HepG2 (cell line): Measurements from ENCODE around the gene LRP2. TPM values are rescaled to one million over a fixed set of nuclear protein-coding genes. Genes with fewer than 3 reads are reported as not detected.

ENCODE experiments used
- ATAC-seq: fragments of 200-7000 bp; cut with Tn5 transposase; 3 replicates; pipeline ENCODE4 v1.9.1; 2020; ENCODE audit warnings: mild to moderate bottlenecking, moderate library complexity
- BruUV-seq: library from RNA; stranded (reverse); fragments of 400-500 nt; replicated peaks from 2 replicates; lab custom pipeline; 2021; lab: Mats Ljungman, UMichigan
- CTCF ChIA-PET: fragments of 300-600 bp; formaldehyde crosslinking; extraction: SDS; loops from one replicate; lab custom pipeline; 2021; ENCODE audit warnings: low total read pairs, inconsistent platforms, low intra/inter-chr PET ratio; lab: Yijun Ruan, JAX
- POLR2A ChIA-PET: fragments of 350-600 bp; sonication (Branson Sonifier 250); formaldehyde crosslinking; loops from one replicate; lab custom pipeline; 2020; ENCODE audit warnings: antibody characterized with exemption, inconsistent platforms; lab: Yijun Ruan, JAX
- DNase-seq: peaks from one replicate; pipeline ENCODE4 v3.0.0-alpha.2; 2015; ENCODE audit warnings: low spot score
- FAIRE-seq: peaks from 3 replicates; lab custom pipeline; 2011; peaks lifted over from hg19 to GRCh38; lab: Jason Lieb, UNC
- H2AFZ ChIP-seq: one replicate; pipeline ENCODE4 v1.6.1; 2011; ENCODE audit warnings: low read length, inconsistent platforms
- H3K27ac ChIP-seq: fragments of 300-600 bp; 3 replicates; pipeline ENCODE4 v1.8.0; 2011; ENCODE audit warnings: mixed run types, mild to moderate bottlenecking, mixed read lengths, low read length, inconsistent platforms; ENCODE audit not compliant: insufficient read depth; ENCODE audit errors: extremely low read length
- H3K27me3 ChIP-seq, 2 experiments: fragments of 200-600 bp in 1 of 2; 2 replicates in 1 of 2; 3 replicates in 1 of 2; pipeline versions ENCODE4 v1.6.0 to v1.8.0; 2011; ENCODE audit warnings: low read length in 2 of 2, mild to moderate bottlenecking in 2 of 2, moderate library complexity in 2 of 2, inconsistent platforms in 1 of 2; ENCODE audit not compliant: insufficient read depth in 2 of 2, control insufficient read depth in 1 of 2
- H3K36me3 ChIP-seq, 2 experiments: fragments of 200-600 bp in 1 of 2; replicated peaks in 1 of 2; 2 replicates in 1 of 2; 3 replicates in 1 of 2; pipeline versions ENCODE4 v1.5.1 to v1.8.0; 2011; ENCODE audit warnings: low read length in 2 of 2, inconsistent platforms in 1 of 2; ENCODE audit not compliant: insufficient read depth in 2 of 2, control insufficient read depth in 1 of 2
- H3K4me1 ChIP-seq: 2 replicates; pipeline ENCODE4 v1.5.1; 2012; ENCODE audit warnings: low read length, inconsistent platforms; ENCODE audit not compliant: insufficient read depth
- H3K4me2 ChIP-seq: 2 replicates; pipeline ENCODE4 v1.6.0; 2011; ENCODE audit warnings: low read depth, low read length, inconsistent platforms
- H3K4me3 ChIP-seq, 3 experiments: fragments of 200-600 bp in 1 of 3; sonication (generic), shearing (Covaris generic) in 1 of 3; replicated peaks in 1 of 3; 2 replicates each; pipeline ENCODE4 v1.5.1; 2011 to 2016; ENCODE audit warnings: low read length in 3 of 3, inconsistent platforms in 2 of 3, low read depth in 2 of 3, mild to moderate bottlenecking in 2 of 3, control low read depth in 1 of 3, mixed read lengths in 1 of 3; ENCODE audit not compliant: insufficient read depth in 1 of 3
- H3K79me2 ChIP-seq: one replicate; pipeline ENCODE4 v1.6.1; 2011; ENCODE audit warnings: low read length, inconsistent platforms; ENCODE audit not compliant: insufficient read depth
- H3K9ac ChIP-seq: 2 replicates; pipeline ENCODE4 v1.6.0; 2011; ENCODE audit warnings: mild to moderate bottlenecking, low read depth, low read length, inconsistent platforms; ENCODE audit not compliant: insufficient read depth
- H3K9me3 ChIP-seq: 2 replicates; pipeline ENCODE4 v1.5.1; 2012; ENCODE audit warnings: mild to moderate bottlenecking, low read length
- H4K20me1 ChIP-seq: 2 replicates; pipeline ENCODE4 v1.6.0; 2011; ENCODE audit warnings: inconsistent platforms, mild to moderate bottlenecking, low read length, moderate library complexity; ENCODE audit not compliant: insufficient read depth
- HOXD1 ChIP-seq: sonication (generic); formaldehyde crosslinking; IDR thresholded peaks from 2 replicates; pipeline ENCODE4 v1.5.0; 2020; ENCODE audit warnings: missing genetic modification reagents
- KAT7 ChIP-seq: IDR thresholded peaks from 2 replicates; pipeline ENCODE4 v1.6.1; 2018; ENCODE audit warnings: borderline replicate concordance, missing compliant biosample characterization
- MAFG ChIP-seq: sonication (generic); formaldehyde crosslinking; IDR thresholded peaks from 2 replicates; pipeline ENCODE4 v1.5.1; 2020; ENCODE audit warnings: mild to moderate bottlenecking, missing genetic modification reagents
- MED13 ChIP-seq: sonication (generic); formaldehyde crosslinking; IDR thresholded peaks from 2 replicates; pipeline ENCODE4 v1.5.0; 2020; ENCODE audit warnings: missing genetic modification reagents
- SMAD9 ChIP-seq: sonication (generic); formaldehyde crosslinking; IDR thresholded peaks from 2 replicates; pipeline ENCODE4 v1.5.1; 2020; ENCODE audit warnings: mild to moderate bottlenecking, missing genetic modification reagents
- WIZ ChIP-seq: sonication (generic); formaldehyde crosslinking; IDR thresholded peaks from 2 replicates; pipeline ENCODE4 v1.5.1; 2020; ENCODE audit warnings: mild to moderate bottlenecking, missing genetic modification reagents
- ZFYVE20 ChIP-seq: sonication (generic); formaldehyde crosslinking; IDR thresholded peaks from 2 replicates; pipeline ENCODE4 v1.8.0; 2023; ENCODE audit warnings: low read depth, mild to moderate bottlenecking, moderate library complexity, missing genetic modification reagents, borderline replicate concordance
- WGBS: methylation state at CpG from one replicate; pipeline ENCODE4 v1.1.6; 2017; ENCODE audit warnings: low lambda C conversion rate; 5-methylcytosine and 5-hydroxymethylcytosine counted together
- in situ Hi-C: cut with HindIII; loops from 2 replicates; pipeline ENCODE4 v1.10.0; 2017; ENCODE audit warnings: low pct_unique_long_range_greater_than_20kb; ENCODE audit not compliant: extremely low pct_ligation_motif_present
- intact Hi-C: fragments of 100-400 bp; cut with micrococcal nuclease; formaldehyde crosslinking; loops from one replicate; pipeline ENCODE4 v1.10.0; 2022; ENCODE audit not compliant: unreplicated experiment
- polyA plus RNA-seq, 8 experiments: library from polyadenylated mRNA; depleted of rRNA in 3 of 8; stranded (reverse) in 7 of 8; unstranded in 1 of 8; fragments of >200 nt; fragmentation: Illumina TruSeq in 4 of 8; extraction: Trizol in 4 of 8; gene quantifications; 2 replicates each; pipeline versions ENCODE4 v1.2.1 to v1.2.3, GENCODE V29; 2011 to 2016; ENCODE audit warnings: low read depth in 4 of 8, missing spikeins in 1 of 8, mixed read lengths in 1 of 8; ENCODE audit not compliant: insufficient read depth in 1 of 8
- total RNA-seq, 5 experiments: library from RNA; depleted of rRNA; stranded (reverse); fragments of >200 nt; fragmentation: Illumina TruSeq; extraction: Trizol; gene quantifications; 2 replicates each; pipeline ENCODE4 v1.2.3, GENCODE V29; 2016; ENCODE audit warnings: low read depth in 1 of 5
- TF ChIP-seq, protein P1 (sequence below): sonication (generic); formaldehyde crosslinking; IDR thresholded peaks from 2 replicates; pipeline ENCODE4 v1.5.0; 2020; ENCODE audit warnings: mild to moderate bottlenecking, missing genetic modification reagents
- TF ChIP-seq, protein P2 (sequence below): IDR thresholded peaks from 2 replicates; pipeline ENCODE4 v1.6.1; 2016; ENCODE audit warnings: low read depth
- TF ChIP-seq, protein P3 (sequence below): sonication (generic); formaldehyde crosslinking; IDR thresholded peaks from 2 replicates; pipeline ENCODE4 v1.9.0; 2021; ENCODE audit warnings: missing genetic modification reagents, borderline replicate concordance

LRP2 gene
- total and polyA plus RNA-seq, 2 of the 13 experiments (the other 11 are each of a cell fraction or from before 2014, with no cell fraction given) = 0.03 to 0.15 TPM

DNA sequence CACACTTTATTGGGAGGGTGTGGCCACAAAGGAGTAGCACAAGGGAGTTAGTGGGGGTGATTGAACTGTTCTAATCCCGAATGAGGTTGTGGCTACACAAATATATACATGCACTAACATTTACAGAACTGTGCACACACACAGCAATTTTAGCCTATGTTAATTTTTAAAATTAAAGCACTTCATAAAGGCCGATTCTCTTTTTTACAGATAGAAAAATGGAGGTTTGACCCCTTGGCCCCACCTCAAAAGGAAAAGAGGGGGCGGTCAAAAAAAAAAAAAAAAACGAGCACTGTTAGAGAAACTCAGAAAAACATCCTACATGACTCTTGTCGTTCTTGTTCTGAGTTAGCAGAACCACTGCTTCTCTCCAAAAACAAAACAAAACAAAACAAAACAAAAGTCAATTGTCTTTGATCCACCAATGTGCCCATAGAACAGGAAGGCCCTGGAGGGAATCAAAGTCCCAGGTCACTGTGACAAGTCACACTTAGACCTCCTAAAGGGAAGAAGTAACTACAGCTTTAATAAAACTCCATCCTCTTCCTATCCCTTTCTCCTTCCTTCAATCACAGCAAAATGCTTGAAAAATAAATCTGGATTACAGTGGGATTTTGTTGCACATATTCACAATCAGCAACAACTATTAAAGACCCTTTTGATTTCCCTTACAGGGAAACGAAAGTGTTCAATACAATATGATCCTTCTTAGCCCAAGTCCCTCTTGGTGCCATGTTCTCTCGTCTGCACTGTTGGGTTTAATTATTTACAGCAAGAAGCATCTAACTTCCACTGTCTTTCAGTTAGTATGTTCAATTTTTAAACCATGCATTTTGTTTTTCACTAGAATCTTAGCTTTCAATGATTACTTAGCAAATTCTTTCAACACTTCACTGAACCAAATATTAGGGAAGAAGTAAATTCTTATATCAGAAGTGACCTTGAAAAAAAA lies 16.6 kb downstream of the LRP2 start:
- 6% methylated on average over 7 of the region's 7 CpGs for WGBS
- Histone ChIP-seq H3K9ac (no peak overlapping the region), H3K4me2 (no peak overlapping the region), H3K4me3 (no peak overlapping the region), H3K27ac (no peak overlapping the region), H3K79me2 (no peaks in the 10 kb centered on the region)
- no peak for DNase-seq
- in situ Hi-C loops = no loop called here
- TF ChIP-seq ZFYVE20 (no peak), HOXD1 (no peak), MAFG (CRISPR knock-in tag) (no peak), SMAD9 (CRISPR knock-in tag) (no peak), MED13 (no peak), WIZ (CRISPR knock-in tag) (no peak), KAT7 (CRISPR knock-in tag) (no peak)
- TF ChIP-seq, protein P1, sequence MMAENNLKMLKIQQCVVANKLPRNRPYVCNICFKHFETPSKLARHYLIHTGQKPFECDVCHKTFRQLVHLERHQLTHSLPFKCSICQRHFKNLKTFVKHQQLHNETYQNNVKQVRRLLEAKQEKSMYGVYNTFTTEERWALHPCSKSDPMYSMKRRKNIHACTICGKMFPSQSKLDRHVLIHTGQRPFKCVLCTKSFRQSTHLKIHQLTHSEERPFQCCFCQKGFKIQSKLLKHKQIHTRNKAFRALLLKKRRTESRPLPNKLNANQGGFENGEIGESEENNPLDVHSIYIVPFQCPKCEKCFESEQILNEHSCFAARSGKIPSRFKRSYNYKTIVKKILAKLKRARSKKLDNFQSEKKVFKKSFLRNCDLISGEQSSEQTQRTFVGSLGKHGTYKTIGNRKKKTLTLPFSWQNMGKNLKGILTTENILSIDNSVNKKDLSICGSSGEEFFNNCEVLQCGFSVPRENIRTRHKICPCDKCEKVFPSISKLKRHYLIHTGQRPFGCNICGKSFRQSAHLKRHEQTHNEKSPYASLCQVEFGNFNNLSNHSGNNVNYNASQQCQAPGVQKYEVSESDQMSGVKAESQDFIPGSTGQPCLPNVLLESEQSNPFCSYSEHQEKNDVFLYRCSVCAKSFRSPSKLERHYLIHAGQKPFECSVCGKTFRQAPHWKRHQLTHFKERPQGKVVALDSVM (CRISPR knock-in tag) = no peak
- TF ChIP-seq, protein P2, sequence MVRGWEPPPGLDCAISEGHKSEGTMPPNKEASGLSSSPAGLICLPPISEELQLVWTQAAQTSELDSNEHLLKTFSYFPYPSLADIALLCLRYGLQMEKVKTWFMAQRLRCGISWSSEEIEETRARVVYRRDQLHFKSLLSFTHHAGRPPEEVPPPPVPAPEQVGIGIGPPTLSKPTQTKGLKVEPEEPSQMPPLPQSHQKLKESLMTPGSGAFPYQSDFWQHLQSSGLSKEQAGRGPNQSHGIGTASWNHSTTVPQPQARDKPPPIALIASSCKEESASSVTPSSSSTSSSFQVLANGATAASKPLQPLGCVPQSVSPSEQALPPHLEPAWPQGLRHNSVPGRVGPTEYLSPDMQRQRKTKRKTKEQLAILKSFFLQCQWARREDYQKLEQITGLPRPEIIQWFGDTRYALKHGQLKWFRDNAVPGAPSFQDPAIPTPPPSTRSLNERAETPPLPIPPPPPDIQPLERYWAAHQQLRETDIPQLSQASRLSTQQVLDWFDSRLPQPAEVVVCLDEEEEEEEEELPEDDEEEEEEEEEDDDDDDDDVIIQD (CRISPR knock-in tag) = no peak
- TF ChIP-seq, protein P3, sequence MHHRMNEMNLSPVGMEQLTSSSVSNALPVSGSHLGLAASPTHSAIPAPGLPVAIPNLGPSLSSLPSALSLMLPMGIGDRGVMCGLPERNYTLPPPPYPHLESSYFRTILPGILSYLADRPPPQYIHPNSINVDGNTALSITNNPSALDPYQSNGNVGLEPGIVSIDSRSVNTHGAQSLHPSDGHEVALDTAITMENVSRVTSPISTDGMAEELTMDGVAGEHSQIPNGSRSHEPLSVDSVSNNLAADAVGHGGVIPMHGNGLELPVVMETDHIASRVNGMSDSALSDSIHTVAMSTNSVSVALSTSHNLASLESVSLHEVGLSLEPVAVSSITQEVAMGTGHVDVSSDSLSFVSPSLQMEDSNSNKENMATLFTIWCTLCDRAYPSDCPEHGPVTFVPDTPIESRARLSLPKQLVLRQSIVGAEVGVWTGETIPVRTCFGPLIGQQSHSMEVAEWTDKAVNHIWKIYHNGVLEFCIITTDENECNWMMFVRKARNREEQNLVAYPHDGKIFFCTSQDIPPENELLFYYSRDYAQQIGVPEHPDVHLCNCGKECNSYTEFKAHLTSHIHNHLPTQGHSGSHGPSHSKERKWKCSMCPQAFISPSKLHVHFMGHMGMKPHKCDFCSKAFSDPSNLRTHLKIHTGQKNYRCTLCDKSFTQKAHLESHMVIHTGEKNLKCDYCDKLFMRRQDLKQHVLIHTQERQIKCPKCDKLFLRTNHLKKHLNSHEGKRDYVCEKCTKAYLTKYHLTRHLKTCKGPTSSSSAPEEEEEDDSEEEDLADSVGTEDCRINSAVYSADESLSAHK (CRISPR knock-in tag) = no peak
- TF ChIP-seq, all 625 proteins: peak for 0
- H3K9me3 ChIP-seq = no peaks in the 10 kb centered on the region
- no peak overlapping the region for H2AFZ ChIP-seq
- H3K27me3 ChIP-seq = peaks cover 0 to 7% of the 10 kb centered on the region in 2 experiments; a peak in 1 of 5 replicates
- ATAC-seq (no peak), FAIRE-seq (no peak)
- intact Hi-C loops = no loop called here
- ChIA-PET CTCF (no interaction called here), POLR2A (no interaction called here)
- peaks cover 11% of the 10 kb centered on the region; the same call in 1 of the 2 replicates for H3K4me1 ChIP-seq
- H3K36me3 ChIP-seq = no peaks in the 10 kb centered on the region
- no peaks in the 10 kb centered on the region for H4K20me1 ChIP-seq
- no TSS peak for BruUV-seq
